GM12878 (cell line): ENCODE data around the gene LYPD5. TPM values are rescaled to one million over a fixed set of nuclear protein-coding genes. Genes with fewer than 3 reads are reported as not detected.

Source experiments
- ATAC-seq: fragments of 200-7000 bp; cut with Tn5 transposase; 3 replicates; pipeline ENCODE4 v1.9.1; 2020; ENCODE audit warnings: mild to moderate bottlenecking, moderate library complexity
- BruUV-seq: library from RNA; stranded (reverse); fragments of 400-500 nt; replicated peaks from 2 replicates; lab custom pipeline; 2021; lab: Mats Ljungman, UMichigan
- CTCF ChIA-PET: fragments of 300-600 bp; sonication (Branson Sonifier 250); formaldehyde crosslinking; extraction: SDS; loops from one replicate; lab custom pipeline; 2021; ENCODE audit warnings: inconsistent platforms; lab: Yijun Ruan, JAX
- POLR2A ChIA-PET: fragments of 350-600 bp; formaldehyde crosslinking; extraction: SDS; loops from one replicate; lab custom pipeline; 2021; ENCODE audit warnings: inconsistent platforms; lab: Charles Lee
- RAD21 ChIA-PET: fragments of 300-600 bp; sonication (Branson Sonifier 250); formaldehyde crosslinking; loops from one replicate; lab custom pipeline; 2023; ENCODE audit warnings: antibody characterized with exemption; ENCODE audit not compliant: unreplicated experiment; lab: Charles Lee
- SMC1A ChIA-PET: fragments of 300-600 bp; sonication (Branson Sonifier 250); formaldehyde crosslinking; loops from one replicate; lab custom pipeline; 2023; ENCODE audit not compliant: unreplicated experiment, uncharacterized antibody; lab: Charles Lee
- DNase-seq: peaks from one replicate; pipeline ENCODE4 v3.0.0-alpha.2; 2011; ENCODE audit warnings: low read depth, low spot score
- FAIRE-seq: peaks from 3 replicates; lab custom pipeline; 2011; peaks lifted over from hg19 to GRCh38; lab: Jason Lieb, UNC
- H2AFZ ChIP-seq: 2 replicates; pipeline ENCODE4 v1.6.0; 2011; ENCODE audit warnings: low read depth, low read length, control low read depth; ENCODE audit not compliant: control insufficient read depth
- H3K27ac ChIP-seq: 2 replicates; pipeline ENCODE4 v1.5.1; 2011; ENCODE audit warnings: control low read depth; ENCODE audit not compliant: control insufficient read depth, insufficient read depth
- H3K27me3 ChIP-seq, 2 experiments: replicated peaks in 1 of 2; 2 replicates each; pipeline versions ENCODE4 v1.6.0 to v1.6.1; 2011; ENCODE audit warnings: low read length in 1 of 2; ENCODE audit not compliant: control insufficient read depth in 2 of 2, insufficient read depth in 2 of 2
- H3K36me3 ChIP-seq, 2 experiments: 2 replicates each; pipeline ENCODE4 v1.5.1; 2011; ENCODE audit warnings: low read length in 1 of 2; ENCODE audit not compliant: control insufficient read depth in 2 of 2, insufficient read depth in 2 of 2
- H3K4me1 ChIP-seq: 2 replicates; pipeline ENCODE4 v1.6.1; 2011; ENCODE audit warnings: mild to moderate bottlenecking, low read length, moderate library complexity, mixed read lengths; ENCODE audit not compliant: control insufficient read depth, insufficient read depth
- H3K4me2 ChIP-seq: 2 replicates; pipeline ENCODE4 v1.6.0; 2011; ENCODE audit warnings: control low read depth; ENCODE audit not compliant: control insufficient read depth, insufficient read depth
- H3K4me3 ChIP-seq: fragments of 200-600 bp; sonication (generic); 2 replicates; pipeline ENCODE4 v1.5.1; 2016
- H3K79me2 ChIP-seq: 2 replicates; pipeline ENCODE4 v1.6.0; 2011; ENCODE audit warnings: low read length; ENCODE audit not compliant: control insufficient read depth, insufficient read depth
- H3K9ac ChIP-seq: 2 replicates; pipeline ENCODE4 v1.8.0; 2011; ENCODE audit warnings: low read length, control low read depth, mixed read lengths; ENCODE audit not compliant: control insufficient read depth, insufficient read depth
- H3K9me3 ChIP-seq: replicated peaks from 3 replicates; pipeline ENCODE4 v1.5.1; 2011; ENCODE audit warnings: mild to moderate bottlenecking, low read length; ENCODE audit not compliant: control insufficient read depth, insufficient read depth
- H4K20me1 ChIP-seq: 2 replicates; pipeline ENCODE4 v1.6.0; 2011; ENCODE audit not compliant: control insufficient read depth, insufficient read depth
- ATF7 ChIP-seq: fragments of 450-650 bp; IDR thresholded peaks from 2 replicates; pipeline ENCODE4 v1.6.1; 2016; ENCODE audit warnings: low read depth, mild to moderate bottlenecking
- CREB1 ChIP-seq: IDR thresholded peaks from 2 replicates; pipeline ENCODE4 v1.6.1; 2012; ENCODE audit warnings: low read depth, mild to moderate bottlenecking, inconsistent platforms
- DPF2 ChIP-seq: fragments of 450-650 bp; IDR thresholded peaks from 2 replicates; pipeline ENCODE4 v1.6.1; 2017; ENCODE audit warnings: mild to moderate bottlenecking
- EGR1 ChIP-seq, 2 experiments: IDR thresholded peaks; 1 replicate in 1 of 2; 2 replicates in 1 of 2; pipeline ENCODE4 v1.6.1; 2011 to 2012; ENCODE audit warnings: low read depth in 2 of 2, low read length in 2 of 2, borderline replicate concordance in 1 of 2, mild to moderate bottlenecking in 1 of 2, moderate library complexity in 1 of 2
- MEF2B ChIP-seq: fragments of 450-650 bp; IDR thresholded peaks from 2 replicates; pipeline ENCODE4 v1.6.1; 2018; ENCODE audit warnings: mild to moderate bottlenecking, moderate library complexity; ENCODE audit not compliant: partially characterized antibody, poor library complexity, severe bottlenecking
- MXI1 ChIP-seq: fragments of 150-350 bp; IDR thresholded peaks from 2 replicates; pipeline ENCODE4 v1.6.1; 2011; ENCODE audit warnings: low read depth, mild to moderate bottlenecking, inconsistent platforms, low read length, improper control_type of control experiment
- MYC ChIP-seq: IDR thresholded peaks from 2 replicates; pipeline ENCODE4 v1.6.1; 2011; ENCODE audit warnings: mild to moderate bottlenecking, low read length, moderate library complexity, inconsistent platforms; ENCODE audit not compliant: insufficient read depth, insufficient replicate concordance, insufficient read length, severe bottlenecking
- NFIC ChIP-seq: IDR thresholded peaks from 2 replicates; pipeline ENCODE4 v1.6.1; 2012; ENCODE audit warnings: low read depth, mild to moderate bottlenecking, inconsistent platforms, low read length, moderate library complexity
- POLR2A ChIP-seq: IDR thresholded peaks from 2 replicates; pipeline ENCODE4 v1.6.1; 2011; ENCODE audit warnings: low read depth, mild to moderate bottlenecking, low read length
- POLR2AphosphoS2 ChIP-seq: IDR thresholded peaks from 2 replicates; pipeline ENCODE4 v1.6.1; 2011; ENCODE audit warnings: low read depth, mild to moderate bottlenecking, low read length, improper control_type of control experiment, moderate library complexity
- SMARCA5 ChIP-seq: fragments of 450-650 bp; IDR thresholded peaks from 2 replicates; pipeline ENCODE4 v1.6.1; 2017; ENCODE audit warnings: mild to moderate bottlenecking
- SMC3 ChIP-seq: IDR thresholded peaks from 2 replicates; pipeline ENCODE4 v1.6.1; 2011; ENCODE audit warnings: low read length, improper control_type of control experiment, borderline replicate concordance
- TAF1 ChIP-seq: IDR thresholded peaks from 2 replicates; pipeline ENCODE4 v1.6.1; 2011; ENCODE audit warnings: mild to moderate bottlenecking, low read depth, low read length, borderline replicate concordance
- WRNIP1 ChIP-seq: IDR thresholded peaks from 2 replicates; pipeline ENCODE4 v1.6.1; 2011; ENCODE audit warnings: low read depth, low read length, improper control_type of control experiment, borderline replicate concordance
- ZBTB33 ChIP-seq: fragments of 450-650 bp; IDR thresholded peaks from 2 replicates; pipeline ENCODE4 v1.6.1; 2017; ENCODE audit warnings: mild to moderate bottlenecking
- WGBS: methylation state at CpG from one replicate; pipeline ENCODE4 v1.1.6; 2016; ENCODE audit warnings: low lambda C conversion rate; ENCODE audit not compliant: insufficient replicate concordance, insufficient coverage; ENCODE audit errors: missing lambda C conversion rate; 5-methylcytosine and 5-hydroxymethylcytosine counted together
- in situ Hi-C: fragments of 300-500 bp; cut with MboI; formaldehyde crosslinking; loops from 9 replicates; pipeline ENCODE4 v1.14.3; 2018; ENCODE audit warnings: mixed read lengths
- intact Hi-C: fragments of 100-400 bp; cut with micrococcal nuclease; formaldehyde crosslinking; loops from one replicate; pipeline ENCODE4 v1.14.2; 2022; ENCODE audit not compliant: unreplicated experiment
- polyA plus RNA-seq, 11 experiments: library from polyadenylated mRNA; depleted of rRNA in 4 of 11; unstranded in 6 of 11; stranded (reverse) in 5 of 11; fragments of >200 nt; fragmentation: Nextera tagmentation in 4 of 11; fragmentation: Illumina TruSeq in 1 of 11; extraction: Ambion mirVana in 4 of 11; extraction: Trizol in 1 of 11; gene quantifications; 1 replicate in 1 of 11; 2 replicates in 10 of 11; pipeline versions ENCODE4 v1.2.1 to v1.2.3, GENCODE V29; 2011 to 2016; ENCODE audit warnings: inconsistent platforms in 2 of 11, missing spikeins in 2 of 11, low read depth in 1 of 11
- total RNA-seq, 4 experiments: library from RNA; depleted of rRNA in 3 of 4; stranded (reverse); fragments of >200 nt in 3 of 4; fragmentation: Illumina TruSeq in 1 of 4; extraction: Trizol in 1 of 4; gene quantifications; 2 replicates each; pipeline versions ENCODE4 v1.2.1 to v1.2.3, GENCODE V29; 2013 to 2021
- TF ChIP-seq, protein P1 (sequence below): fragments of 450-650 bp; formaldehyde crosslinking; IDR thresholded peaks from 2 replicates; pipeline ENCODE4 v1.5.0; 2022; ENCODE audit warnings: mild to moderate bottlenecking, missing genetic modification characterization
- TF ChIP-seq, protein P2 (sequence below): fragments of 450-650 bp; IDR thresholded peaks from 2 replicates; pipeline ENCODE4 v1.6.1; 2016; ENCODE audit warnings: mild to moderate bottlenecking

Gene LYPD5
- total and polyA plus RNA-seq, 10 of the 15 experiments (the other 5 are each of a cell fraction or from before 2014, with no cell fraction given): 0.04 to 2.2 (median 0.69) TPM; not detected in 1

- peak; percentile 23 for FAIRE-seq
- no TSS peak for BruUV-seq
- peak; percentile 44; the same call in 1 of the 2 replicates for TF ChIP-seq POLR2AphosphoS2
- TF ChIP-seq MYC: no peak
- peak; percentile 54 for TF ChIP-seq MEF2B
- no peak for TF ChIP-seq POLR2A
- peak; percentile 50; the same call in 1 of the 2 replicates for TF ChIP-seq NFIC
- TF ChIP-seq DPF2: no peak
- TF ChIP-seq, protein P1, sequence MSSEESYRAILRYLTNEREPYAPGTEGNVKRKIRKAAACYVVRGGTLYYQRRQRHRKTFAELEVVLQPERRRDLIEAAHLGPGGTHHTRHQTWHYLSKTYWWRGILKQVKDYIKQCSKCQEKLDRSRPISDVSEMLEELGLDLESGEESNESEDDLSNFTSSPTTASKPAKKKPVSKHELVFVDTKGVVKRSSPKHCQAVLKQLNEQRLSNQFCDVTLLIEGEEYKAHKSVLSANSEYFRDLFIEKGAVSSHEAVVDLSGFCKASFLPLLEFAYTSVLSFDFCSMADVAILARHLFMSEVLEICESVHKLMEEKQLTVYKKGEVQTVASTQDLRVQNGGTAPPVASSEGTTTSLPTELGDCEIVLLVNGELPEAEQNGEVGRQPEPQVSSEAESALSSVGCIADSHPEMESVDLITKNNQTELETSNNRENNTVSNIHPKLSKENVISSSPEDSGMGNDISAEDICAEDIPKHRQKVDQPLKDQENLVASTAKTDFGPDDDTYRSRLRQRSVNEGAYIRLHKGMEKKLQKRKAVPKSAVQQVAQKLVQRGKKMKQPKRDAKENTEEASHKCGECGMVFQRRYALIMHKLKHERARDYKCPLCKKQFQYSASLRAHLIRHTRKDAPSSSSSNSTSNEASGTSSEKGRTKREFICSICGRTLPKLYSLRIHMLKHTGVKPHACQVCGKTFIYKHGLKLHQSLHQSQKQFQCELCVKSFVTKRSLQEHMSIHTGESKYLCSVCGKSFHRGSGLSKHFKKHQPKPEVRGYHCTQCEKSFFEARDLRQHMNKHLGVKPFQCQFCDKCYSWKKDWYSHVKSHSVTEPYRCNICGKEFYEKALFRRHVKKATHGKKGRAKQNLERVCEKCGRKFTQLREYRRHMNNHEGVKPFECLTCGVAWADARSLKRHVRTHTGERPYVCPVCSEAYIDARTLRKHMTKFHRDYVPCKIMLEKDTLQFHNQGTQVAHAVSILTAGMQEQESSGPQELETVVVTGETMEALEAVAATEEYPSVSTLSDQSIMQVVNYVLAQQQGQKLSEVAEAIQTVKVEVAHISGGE: no peak
- TF ChIP-seq MXI1: no peak
- 0 out of 2 replicates have a peak, but pooled peaks have one; percentile 6 for TF ChIP-seq ATF7
- TF ChIP-seq, protein P2, sequence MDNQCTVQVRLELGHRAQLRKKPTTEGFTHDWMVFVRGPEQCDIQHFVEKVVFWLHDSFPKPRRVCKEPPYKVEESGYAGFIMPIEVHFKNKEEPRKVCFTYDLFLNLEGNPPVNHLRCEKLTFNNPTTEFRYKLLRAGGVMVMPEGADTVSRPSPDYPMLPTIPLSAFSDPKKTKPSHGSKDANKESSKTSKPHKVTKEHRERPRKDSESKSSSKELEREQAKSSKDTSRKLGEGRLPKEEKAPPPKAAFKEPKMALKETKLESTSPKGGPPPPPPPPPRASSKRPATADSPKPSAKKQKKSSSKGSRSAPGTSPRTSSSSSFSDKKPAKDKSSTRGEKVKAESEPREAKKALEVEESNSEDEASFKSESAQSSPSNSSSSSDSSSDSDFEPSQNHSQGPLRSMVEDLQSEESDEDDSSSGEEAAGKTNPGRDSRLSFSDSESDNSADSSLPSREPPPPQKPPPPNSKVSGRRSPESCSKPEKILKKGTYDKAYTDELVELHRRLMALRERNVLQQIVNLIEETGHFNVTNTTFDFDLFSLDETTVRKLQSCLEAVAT: peak; percentile 74
- TF ChIP-seq SMARCA5: peak; percentile 70; the same call in 1 of the 2 replicates
- TF ChIP-seq CREB1: no peak
- no peak for TF ChIP-seq EGR1 (IDR thresholded peaks at IDR 0.05; ENCODE audit: borderline replicate concordance in 1 of 2, low read depth in 2 of 2, low read length in 2 of 2)
- TF ChIP-seq SMC3: no peak
- TF ChIP-seq ZBTB33: no peak
- no peak for TF ChIP-seq TAF1
- TF ChIP-seq WRNIP1: no peak
Observed at GRCh38 chr19:43777163-43777695, 25.0 kb downstream of the LYPD5 start.

More at GRCh38 chr19:43777163-43777695, 25.0 kb downstream of the LYPD5 start:
- H3K27me3 ChIP-seq: no peaks in the 10 kb centered on the region
- intact Hi-C loops (loop anchor here (1.0 kb wide), 2 partner anchors 12 to 23 kb away; partner anchors contain the start of gene SMG9), in situ Hi-C loops (no loop called here)
- CTCF ChIA-PET: interaction anchor here (0.6 to 9.2 kb wide), 7 partner anchors 13 to 1831 kb away, joined by 3 to 324 read pairs (median 3); partner anchors contain the start of gene SMG9
- peak overlapping the region; percentile 100 for H3K4me3 ChIP-seq
- SMC1A ChIA-PET: interaction anchor here (0.6 to 8.3 kb wide), 11 partner anchors 10 to 182 kb away, joined by 3 to 325 read pairs (median 5); partner anchors contain the start of genes IRGQ, PLAUR, SMG9 and ZNF576
- DNase-seq (no peak), ATAC-seq (peak; percentile 29)
- 5% methylated on average over 4 of the region's 4 CpGs for WGBS
- POLR2A ChIA-PET: interaction anchor here (1.0 to 8.4 kb wide), 4 partner anchors 11 to 109 kb away, joined by 3 to 389 read pairs (median 46); partner anchors contain the start of gene SMG9
- peaks cover 14 to 16% of the 10 kb centered on the region in 2 experiments for H3K36me3 ChIP-seq
- no peak overlapping the region for H2AFZ ChIP-seq
- RAD21 ChIA-PET: interaction anchor here (0.6 to 7.4 kb wide), 9 partner anchors 9 to 108 kb away, joined by 3 to 148 read pairs (median 28); partner anchors contain the start of genes PLAUR, SMG9 and ZNF283
- peaks cover 43% of the 10 kb centered on the region for H3K4me1 ChIP-seq
- peak overlapping the region; percentile 96 for H3K4me2 ChIP-seq
- peak overlapping the region; percentile 95 for H3K27ac ChIP-seq
- H3K79me2 ChIP-seq: peaks cover 64% of the 10 kb centered on the region
- no peaks in the 10 kb centered on the region for H3K9me3 ChIP-seq
- H4K20me1 ChIP-seq: no peaks in the 10 kb centered on the region
- H3K9ac ChIP-seq: peak overlapping the region; percentile 64
